K562 (cell line): ENCODE results near the gene FAM204A. TPM values are rescaled to one million over a fixed set of nuclear protein-coding genes. Genes with fewer than 3 reads are reported as not detected.

ENCODE experiments used
- ATAC-seq: fragments of 200-7000 bp; cut with Tn5 transposase; 3 replicates; pipeline ENCODE4 v1.9.1; 2020; ENCODE audit warnings: moderate library complexity
- BruUV-seq: library from RNA; stranded (reverse); fragments of 400-500 nt; replicated peaks from 2 replicates; lab custom pipeline; 2021; lab: Mats Ljungman, UMichigan
- CTCF ChIA-PET: fragments of 300-600 bp; formaldehyde crosslinking; extraction: SDS; loops from one replicate; lab custom pipeline; 2021; ENCODE audit warnings: low intra/inter-chr PET ratio; lab: Yijun Ruan, JAX
- POLR2A ChIA-PET: fragments of 300-600, 350-650 bp; sonication (Branson Sonifier 250); formaldehyde crosslinking; extraction: SDS; loops from one replicate; lab custom pipeline; 2021; ENCODE audit warnings: antibody characterized with exemption, inconsistent platforms; lab: Yijun Ruan, JAX
- DNase-seq, 4 experiments: peaks; one replicate each; pipeline versions ENCODE4 v3.0.0 to v3.0.0-alpha.2; 2011 to 2018; ENCODE audit warnings: low spot score in 3 of 4, mixed read lengths in 3 of 4; ENCODE audit errors: extremely low read depth in 1 of 4
- FAIRE-seq: peaks from 2 replicates; lab custom pipeline; 2011; peaks lifted over from hg19 to GRCh38; lab: Jason Lieb, UNC
- H2AFZ ChIP-seq: 2 replicates; pipeline ENCODE4 v1.6.0; 2011; ENCODE audit warnings: low read depth, low read length, control low read depth, inconsistent platforms
- H3K27ac ChIP-seq: fragments of 200-600 bp; 3 replicates; pipeline ENCODE4 v1.8.0; 2011; ENCODE audit warnings: low read depth, mild to moderate bottlenecking, control low read depth, inconsistent platforms, low read length, moderate library complexity, mixed read lengths; ENCODE audit errors: extremely low read depth
- H3K27me3 ChIP-seq, 2 experiments: fragments of 300-600 bp in 1 of 2; 2 replicates in 1 of 2; 3 replicates in 1 of 2; pipeline versions ENCODE4 v1.6.0 to v1.8.0; 2011; ENCODE audit warnings: inconsistent platforms in 2 of 2, low read length in 2 of 2, mild to moderate bottlenecking in 1 of 2, mixed read lengths in 1 of 2, moderate library complexity in 1 of 2; ENCODE audit not compliant: control insufficient read depth in 2 of 2, insufficient read depth in 2 of 2
- H3K36me3 ChIP-seq: fragments of 300-600 bp; 3 replicates; pipeline ENCODE4 v1.8.0; 2011; ENCODE audit warnings: mild to moderate bottlenecking, low read length, inconsistent platforms; ENCODE audit not compliant: control insufficient read depth, insufficient read depth
- H3K4me1 ChIP-seq, 2 experiments: fragments of 200-600 bp in 1 of 2; replicated peaks in 1 of 2; 2 replicates in 1 of 2; 3 replicates in 1 of 2; pipeline versions ENCODE4 v1.5.1 to v1.8.0; 2011; ENCODE audit warnings: inconsistent platforms in 2 of 2, low read length in 2 of 2, mild to moderate bottlenecking in 1 of 2, mixed read lengths in 1 of 2, moderate library complexity in 1 of 2; ENCODE audit not compliant: control insufficient read depth in 2 of 2, insufficient read depth in 2 of 2
- H3K4me2 ChIP-seq: 2 replicates; pipeline ENCODE4 v1.6.1; 2011; ENCODE audit warnings: low read length, control low read depth, inconsistent platforms, mixed read lengths; ENCODE audit not compliant: insufficient read depth
- H3K4me3 ChIP-seq: fragments of 200-600 bp; sonication (generic), shearing (Covaris generic); 2 replicates; pipeline ENCODE4 v1.5.1; 2016; ENCODE audit warnings: control low read depth, inconsistent platforms
- H3K79me2 ChIP-seq: fragments of 200-600 bp; 3 replicates; pipeline ENCODE4 v1.8.0; 2011; ENCODE audit warnings: low read length, inconsistent platforms; ENCODE audit not compliant: control insufficient read depth, insufficient read depth
- H3K9ac ChIP-seq, 2 experiments: 2 replicates each; pipeline versions ENCODE4 v1.6.0 to v1.6.1; 2011; ENCODE audit warnings: low read depth in 2 of 2, low read length in 2 of 2, control low read depth in 1 of 2, inconsistent platforms in 1 of 2, mild to moderate bottlenecking in 1 of 2, mixed read lengths in 1 of 2; ENCODE audit not compliant: insufficient read depth in 1 of 2
- H3K9me1 ChIP-seq: one replicate; pipeline ENCODE4 v1.6.0; 2011; ENCODE audit warnings: inconsistent platforms, mild to moderate bottlenecking, low read length, moderate library complexity; ENCODE audit not compliant: control insufficient read depth, insufficient read depth
- H3K9me3 ChIP-seq: replicated peaks from 2 replicates; pipeline ENCODE4 v1.5.1; 2011; ENCODE audit warnings: low read depth, low read length, inconsistent platforms; ENCODE audit not compliant: control insufficient read depth, insufficient read depth
- H4K20me1 ChIP-seq: replicated peaks from 2 replicates; pipeline ENCODE4 v1.6.1; 2011; ENCODE audit warnings: low read length, inconsistent platforms, mixed read lengths; ENCODE audit not compliant: control insufficient read depth, insufficient read depth
- ARHGAP35 ChIP-seq: fragments of 450-650 bp; IDR thresholded peaks from 2 replicates; pipeline ENCODE4 v1.6.1; 2018; ENCODE audit not compliant: partially characterized antibody
- CEBPG ChIP-seq, 3 experiments: fragments of 200-800 bp in 1 of 3; sonication (Bioruptor generic) in 1 of 3; sonication (generic) in 1 of 3; formaldehyde crosslinking in 1 of 3; IDR thresholded peaks in 2 of 3; conservative IDR thresholded peaks in 1 of 3; 2 replicates each; pipeline versions ENCODE4 v1.6.1 to v1.8.0; 2016 to 2022; ENCODE audit warnings: missing compliant biosample characterization in 2 of 3, missing genetic modification characterization in 2 of 3, mild to moderate bottlenecking in 1 of 3, missing genetic modification reagents in 1 of 3
- FOSL1 ChIP-seq: fragments of 200-800 bp; sonication (Bioruptor generic); conservative IDR thresholded peaks from 2 replicates; pipeline ENCODE4 v1.6.1; 2016; ENCODE audit warnings: missing genetic modification characterization, missing compliant biosample characterization
- GTF2F1 ChIP-seq: IDR thresholded peaks from 2 replicates; pipeline ENCODE4 v1.6.1; 2011; ENCODE audit warnings: low read depth, low read length, improper control_type of control experiment
- MECOM ChIP-seq: fragments of 250-450 bp; sonication (Bioruptor Pico); IDR thresholded peaks from 2 replicates; pipeline ENCODE4 v1.8.0; 2022; ENCODE audit warnings: inconsistent platforms
- MEF2A ChIP-seq: IDR thresholded peaks from 2 replicates; pipeline ENCODE4 v1.6.1; 2011; ENCODE audit warnings: low read depth, mild to moderate bottlenecking, low read length, moderate library complexity; ENCODE audit not compliant: control insufficient read depth
- NR2F6 ChIP-seq: fragments of 450-650 bp; formaldehyde crosslinking; IDR thresholded peaks from 2 replicates; pipeline ENCODE4 v1.4.0; 2020; ENCODE audit warnings: mild to moderate bottlenecking
- RNF219 ChIP-seq: fragments of 250-450 bp; sonication (Bioruptor Pico); IDR thresholded peaks from 2 replicates; pipeline ENCODE4 v1.5.0; 2022; ENCODE audit warnings: mild to moderate bottlenecking
- SIX5 ChIP-seq, 2 experiments: IDR thresholded peaks; 2 replicates each; pipeline ENCODE4 v1.6.1; 2011; ENCODE audit warnings: low read length in 2 of 2, borderline replicate concordance in 1 of 2, low read depth in 1 of 2, mild to moderate bottlenecking in 1 of 2, moderate library complexity in 1 of 2; ENCODE audit not compliant: insufficient read depth in 1 of 2
- SMARCA5 ChIP-seq: fragments of 450-650 bp; IDR thresholded peaks from 2 replicates; pipeline ENCODE4 v1.6.1; 2016
- SRF ChIP-seq, 2 experiments: fragments of 250-450, 450-650 bp in 1 of 2; sonication (Bioruptor Pico) in 1 of 2; sonication (generic) in 1 of 2; formaldehyde crosslinking; IDR thresholded peaks; 2 replicates each; pipeline versions ENCODE4 v1.5.0 to v1.5.1; 2020 to 2022; ENCODE audit warnings: mild to moderate bottlenecking in 1 of 2, missing genetic modification reagents in 1 of 2
- STAT5A ChIP-seq: IDR thresholded peaks from 2 replicates; pipeline ENCODE4 v1.6.1; 2012; ENCODE audit warnings: low read length, inconsistent platforms, borderline replicate concordance
- TAF9B ChIP-seq: fragments of 450-650 bp; IDR thresholded peaks from 2 replicates; pipeline ENCODE4 v1.6.1; 2018; ENCODE audit warnings: mild to moderate bottlenecking; ENCODE audit not compliant: partially characterized antibody
- YBX1 ChIP-seq: fragments of 450-650 bp; IDR thresholded peaks from 2 replicates; pipeline ENCODE4 v1.7.1; 2016; ENCODE audit warnings: mild to moderate bottlenecking
- ZBTB43 ChIP-seq: sonication (generic); formaldehyde crosslinking; IDR thresholded peaks from 2 replicates; pipeline ENCODE4 v1.8.0; 2023; ENCODE audit warnings: mild to moderate bottlenecking, missing genetic modification reagents
- ZNF3 ChIP-seq: fragments of 250-450 bp; sonication (Bioruptor Pico); IDR thresholded peaks from 2 replicates; pipeline ENCODE4 v1.5.0; 2021; ENCODE audit warnings: mild to moderate bottlenecking, moderate library complexity
- ZNF41 ChIP-seq: fragments of 250-450 bp; sonication (Bioruptor Pico); conservative IDR thresholded peaks from 2 replicates; pipeline ENCODE4 v1.4.0; 2020; ENCODE audit warnings: mild to moderate bottlenecking
- ZNF444 ChIP-seq: fragments of 250-450 bp; sonication (Bioruptor Pico); IDR thresholded peaks from 2 replicates; pipeline ENCODE4 v1.4.0; 2020; ENCODE audit warnings: mild to moderate bottlenecking, moderate library complexity
- ZNF511 ChIP-seq: sonication (generic); formaldehyde crosslinking; IDR thresholded peaks from 2 replicates; pipeline ENCODE4 v1.8.0; 2022; ENCODE audit warnings: mild to moderate bottlenecking, missing genetic modification reagents
- ZNF778 ChIP-seq: fragments of 450-650 bp; formaldehyde crosslinking; IDR thresholded peaks from 2 replicates; pipeline ENCODE4 v1.4.0; 2020; ENCODE audit warnings: mild to moderate bottlenecking, moderate library complexity
- WGBS: fragments of 100-300 bp; shearing (Covaris generic); methylation state at CpG from one replicate; pipeline ENCODE4 v1.1.6; 2016; ENCODE audit warnings: low coverage, mixed read lengths; ENCODE audit not compliant: insufficient coverage; ENCODE audit errors: missing lambda C conversion rate; 5-methylcytosine and 5-hydroxymethylcytosine counted together
- in situ Hi-C: fragments of 300-500 bp; cut with MboI; formaldehyde crosslinking; loops from 4 replicates; pipeline ENCODE4 v1.15.0; 2018; ENCODE audit warnings: inconsistent platforms, mixed read lengths
- intact Hi-C: fragments of 100-400 bp; cut with micrococcal nuclease; formaldehyde crosslinking; loops from 2 replicates; pipeline ENCODE4 v1.14.2; 2022
- polyA plus RNA-seq, 8 experiments: library from polyadenylated mRNA; depleted of rRNA in 4 of 8; stranded (reverse) in 5 of 8; unstranded in 3 of 8; fragments of >200 nt; fragmentation: Nextera tagmentation in 2 of 8; fragmentation: Illumina TruSeq in 1 of 8; extraction: Ambion mirVana in 2 of 8; extraction: Trizol in 1 of 8; gene quantifications; 2 replicates each; pipeline versions ENCODE4 v1.2.1 to v1.2.3, GENCODE V29; 2011 to 2014; ENCODE audit warnings: inconsistent platforms in 1 of 8, missing spikeins in 1 of 8
- total RNA-seq, 7 experiments: library from RNA; depleted of rRNA in 6 of 7; stranded (reverse); fragments of >200 nt in 6 of 7; fragmentation: Illumina TruSeq in 2 of 7; extraction: Trizol in 2 of 7; gene quantifications; 2 replicates each; pipeline versions ENCODE4 v1.2.1 to v1.2.3, GENCODE V29; 2011 to 2021; ENCODE audit warnings: low replicate concordance in 1 of 7

The FAM204A gene
- total and polyA plus RNA-seq, 9 of the 15 experiments (the other 6 are each of a cell fraction or from before 2014, with no cell fraction given): 29.0 to 64.5 (median 44.9) TPM

GRCh38 chr10:118304521-118304920 is 37.6 kb downstream of the FAM204A start:
- Histone ChIP-seq H3K79me2 (no peaks in the 10 kb centered on the region), H3K9me1 (no peaks in the 10 kb centered on the region), H3K9ac (no peak overlapping the region), H3K27me3 (no peaks in the 10 kb centered on the region), H3K27ac (no peak overlapping the region), H3K36me3 (peaks cover 21% of the 10 kb centered on the region; the same call in 2 of the 3 replicates), H2AFZ (no peak overlapping the region), H3K9me3 (no peaks in the 10 kb centered on the region), H3K4me1 (no peaks in the 10 kb centered on the region), H3K4me2 (no peak overlapping the region), H3K4me3 (no peak overlapping the region), H4K20me1 (no peaks in the 10 kb centered on the region)
- POLR2A ChIA-PET: no interaction called here
- BruUV-seq: no TSS peak
- intact Hi-C loops: no loop called here
- CTCF ChIA-PET: no interaction called here
- in situ Hi-C loops: no loop called here
- ATAC-seq: no peak
- no peak for FAIRE-seq
- 80% methylated on average over 5 of the region's 6 CpGs for WGBS
- no peak for TF ChIP-seq NR2F6
- no peak for TF ChIP-seq SMARCA5
- TF ChIP-seq TAF9B: no peak
- no peak for TF ChIP-seq ZNF444
- no peak for TF ChIP-seq CEBPG (CRISPR knock-in tag; IDR thresholded peaks at IDR 0.05)
- no peak for TF ChIP-seq CEBPG (tag; conservative IDR thresholded peaks at IDR 0.05 in 1 of 2, IDR thresholded peaks at IDR 0.05 in 1 of 2)
- no peak for TF ChIP-seq MECOM (CRISPR knock-in tag)
- no peak for TF ChIP-seq RNF219 (CRISPR knock-in tag)
- no peak for TF ChIP-seq ZNF778
- no peak for TF ChIP-seq ZBTB43
- TF ChIP-seq ARHGAP35: no peak
- no peak for TF ChIP-seq MEF2A
- TF ChIP-seq FOSL1 (tag): no peak
- TF ChIP-seq GTF2F1: no peak
- TF ChIP-seq ZNF3 (CRISPR knock-in tag): no peak
- TF ChIP-seq ZNF511 (CRISPR knock-in tag): no peak
- TF ChIP-seq ZNF41: no peak
- TF ChIP-seq SIX5 (IDR thresholded peaks at IDR 0.05; ENCODE audit: borderline replicate concordance in 1 of 2, insufficient read depth in 1 of 2, low read depth in 1 of 2, low read length in 2 of 2): no peak
- TF ChIP-seq STAT5A: no peak
- no peak for TF ChIP-seq YBX1
- no peak for TF ChIP-seq SRF (CRISPR knock-in tag; IDR thresholded peaks at IDR 0.05)
- no peak for DNase-seq
